Measurements from ENCODE around the gene RFC5.
"Not testable (repeated sequence)": the region's sequence is repeated elsewhere in the genome, so short reads cannot be mapped to it uniquely, and the experiment has no call there.

Gene RFC5

GRCh38 chr12:118052324-118053070 lies 36.0 kb downstream of the RFC5 start:
- DNase-seq (ENCODE audit: low read depth) = peak; percentile 94

- DNase-seq (ENCODE audit: low read depth) = no peak
These were observed 36.8 kb downstream of the RFC5 start for GRCh38 chr12:118053071-118053985.

- no peak for DNase-seq (ENCODE audit: low read depth)
These were observed 38.6 kb downstream of the RFC5 start for GRCh38 chr12:118055144-118055557.

- no peak for DNase-seq (ENCODE audit: low read depth)
These were observed 39.6 kb downstream of the RFC5 start for GRCh38 chr12:118055865-118056773.

GRCh38 chr12:118058227-118058626 lies 41.7 kb downstream of the RFC5 start:
- no peak for DNase-seq (ENCODE audit: low read depth)

- no peak for DNase-seq (ENCODE audit: low read depth)
These were observed 42.4 kb downstream of the RFC5 start for GRCh38 chr12:118058881-118059280.

GRCh38 chr12:118059341-118060191 lies 43.1 kb downstream of the RFC5 start:
- no peak for DNase-seq (ENCODE audit: low read depth)

- DNase-seq (ENCODE audit: low read depth) = no peak
These were observed 44.0 kb downstream of the RFC5 start for GRCh38 chr12:118060301-118061010.

- no peak for DNase-seq (ENCODE audit: low read depth)
These were observed 44.7 kb downstream of the RFC5 start, which contains the start of gene WSB2 for GRCh38 chr12:118061011-118061872. Gene WSB2, minus strand, starts transcription at chr12:118061179. Its CDS starts 131 bp downstream, at chr12:118061048.

GRCh38 chr12:118061873-118062843 lies 45.7 kb downstream of the RFC5 start:
- no peak for DNase-seq (ENCODE audit: low read depth)

- no peak for DNase-seq (ENCODE audit: low read depth)
These were observed 47.3 kb downstream of the RFC5 start for GRCh38 chr12:118063576-118064391.

GRCh38 chr12:118064608-118065007 lies 48.1 kb downstream of the RFC5 start:
- DNase-seq (ENCODE audit: low read depth) = no peak

- no peak for DNase-seq (ENCODE audit: low read depth)
These were observed 48.9 kb downstream of the RFC5 start for GRCh38 chr12:118065380-118065779.

GRCh38 chr12:118068445-118068844 lies 51.9 kb downstream of the RFC5 start:
- no peak for DNase-seq (ENCODE audit: low read depth)

- no peak for DNase-seq (ENCODE audit: low read depth)
These were observed 54.1 kb downstream of the RFC5 start for GRCh38 chr12:118070650-118071049.

- DNase-seq (ENCODE audit: low read depth) = no peak
These were observed 57.3 kb downstream of the RFC5 start for GRCh38 chr12:118073768-118074167.

- DNase-seq (ENCODE audit: low read depth) = not testable (repeated sequence)
These were observed 65.0 kb downstream of the RFC5 start for GRCh38 chr12:118081521-118081920.

Measured in HS-27A (cell line).